ENCODE data around the gene SDR9C7.
A peak's percentile ranks its signal among the peaks of the same experiment; 100 is the strongest.
"Not testable (repeated sequence)": the region's sequence is repeated elsewhere in the genome, so short reads cannot be mapped to it uniquely, and the experiment has no call there.

SDR9C7 gene

GRCh38 chr12:56948457-56948777 is 14.2 kb upstream of the SDR9C7 start:
- TF ChIP-seq, protein P1, sequence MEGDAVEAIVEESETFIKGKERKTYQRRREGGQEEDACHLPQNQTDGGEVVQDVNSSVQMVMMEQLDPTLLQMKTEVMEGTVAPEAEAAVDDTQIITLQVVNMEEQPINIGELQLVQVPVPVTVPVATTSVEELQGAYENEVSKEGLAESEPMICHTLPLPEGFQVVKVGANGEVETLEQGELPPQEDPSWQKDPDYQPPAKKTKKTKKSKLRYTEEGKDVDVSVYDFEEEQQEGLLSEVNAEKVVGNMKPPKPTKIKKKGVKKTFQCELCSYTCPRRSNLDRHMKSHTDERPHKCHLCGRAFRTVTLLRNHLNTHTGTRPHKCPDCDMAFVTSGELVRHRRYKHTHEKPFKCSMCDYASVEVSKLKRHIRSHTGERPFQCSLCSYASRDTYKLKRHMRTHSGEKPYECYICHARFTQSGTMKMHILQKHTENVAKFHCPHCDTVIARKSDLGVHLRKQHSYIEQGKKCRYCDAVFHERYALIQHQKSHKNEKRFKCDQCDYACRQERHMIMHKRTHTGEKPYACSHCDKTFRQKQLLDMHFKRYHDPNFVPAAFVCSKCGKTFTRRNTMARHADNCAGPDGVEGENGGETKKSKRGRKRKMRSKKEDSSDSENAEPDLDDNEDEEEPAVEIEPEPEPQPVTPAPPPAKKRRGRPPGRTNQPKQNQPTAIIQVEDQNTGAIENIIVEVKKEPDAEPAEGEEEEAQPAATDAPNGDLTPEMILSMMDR (IDR thresholded peaks at IDR 0.05; ENCODE audit: low read depth, low read length) = no peak
- DNase-seq (ENCODE audit: low read depth in 2 of 2) = no peak
- no peak overlapping the region for H3K4me3 ChIP-seq (replicated peaks in 1 of 2; ENCODE audit: low read depth in 2 of 2, low read length in 2 of 2)

DNA sequence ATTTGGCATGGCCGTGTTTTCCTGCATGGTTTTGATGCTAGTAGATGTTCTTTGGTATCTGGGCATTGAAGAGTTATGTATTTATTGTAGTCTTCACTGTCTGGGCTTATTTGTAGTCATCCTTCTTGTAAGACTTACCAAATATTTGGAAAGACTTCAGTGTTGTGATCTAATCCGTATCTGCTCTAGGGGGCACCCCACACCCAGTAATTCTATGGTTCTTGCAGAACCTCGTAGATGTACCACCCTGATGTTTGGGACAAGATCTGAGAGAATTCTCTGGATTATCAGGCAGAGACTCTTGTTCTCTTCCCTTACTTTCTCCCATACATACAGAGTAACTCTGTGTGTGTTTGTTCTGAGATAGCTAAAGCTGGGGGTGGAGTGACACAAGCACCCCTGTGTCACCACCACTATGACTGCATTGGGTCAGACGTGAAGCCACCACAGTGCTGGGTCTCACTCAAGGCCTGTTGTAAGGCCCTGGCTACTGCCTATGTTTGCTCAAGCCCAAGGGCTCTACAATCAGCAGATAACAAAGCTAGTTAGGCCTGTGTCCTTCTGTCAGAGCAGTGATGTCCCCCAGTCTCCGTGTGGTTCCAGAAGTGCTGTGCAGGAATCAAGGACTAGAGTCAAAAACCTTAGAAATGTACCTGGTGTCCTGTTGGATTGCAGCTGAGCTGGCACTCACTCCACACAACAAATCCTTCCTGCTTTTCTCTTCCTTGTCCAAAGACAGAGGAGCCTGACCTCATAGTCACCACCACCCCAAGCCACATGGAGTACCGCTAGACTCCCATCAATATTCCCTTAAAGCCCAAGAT is 13.6 kb upstream of the SDR9C7 start:
- TF ChIP-seq, protein P1 (IDR thresholded peaks at IDR 0.05; ENCODE audit: low read depth, low read length) = no peak
- H3K4me3 ChIP-seq (replicated peaks in 1 of 2; ENCODE audit: low read depth in 2 of 2, low read length in 2 of 2) = no peak overlapping the region
- peak in 1 of 2 donors; percentile 7 for DNase-seq (ENCODE audit: low read depth in 2 of 2)

DNA sequence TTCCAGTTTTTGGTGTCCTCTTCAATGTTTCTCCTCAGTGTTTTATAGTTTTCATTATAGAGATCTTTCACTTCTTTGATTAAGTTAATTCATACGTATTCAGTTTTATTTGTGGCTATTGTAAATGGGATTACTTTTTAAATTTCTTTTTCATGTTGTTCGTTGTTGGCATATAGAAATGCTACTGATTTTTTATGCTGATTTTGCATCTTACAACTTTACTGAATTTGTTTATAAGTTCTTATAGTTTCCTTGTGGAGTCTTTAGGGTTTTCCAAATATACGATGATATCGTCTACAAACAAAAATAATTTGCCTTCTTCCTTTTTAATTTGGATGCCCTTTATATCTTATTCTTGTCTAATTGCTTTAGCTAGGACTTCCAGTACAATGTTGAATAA is 9.7 kb upstream of the SDR9C7 start:
- TF ChIP-seq, protein P1 (IDR thresholded peaks at IDR 0.05; ENCODE audit: low read depth, low read length) = no peak
- H3K4me3 ChIP-seq (replicated peaks in 1 of 2; ENCODE audit: low read depth in 2 of 2, low read length in 2 of 2) = no peak overlapping the region
- DNase-seq (ENCODE audit: low read depth in 2 of 2) = no peak

- not testable (repeated sequence) for DNase-seq (ENCODE audit: low read depth in 2 of 2); H3K4me3 ChIP-seq (replicated peaks in 1 of 2; ENCODE audit: low read depth in 2 of 2, low read length in 2 of 2)
These were observed 9.2 kb upstream of the SDR9C7 start for GRCh38 chr12:56943374-56943773.

DNA sequence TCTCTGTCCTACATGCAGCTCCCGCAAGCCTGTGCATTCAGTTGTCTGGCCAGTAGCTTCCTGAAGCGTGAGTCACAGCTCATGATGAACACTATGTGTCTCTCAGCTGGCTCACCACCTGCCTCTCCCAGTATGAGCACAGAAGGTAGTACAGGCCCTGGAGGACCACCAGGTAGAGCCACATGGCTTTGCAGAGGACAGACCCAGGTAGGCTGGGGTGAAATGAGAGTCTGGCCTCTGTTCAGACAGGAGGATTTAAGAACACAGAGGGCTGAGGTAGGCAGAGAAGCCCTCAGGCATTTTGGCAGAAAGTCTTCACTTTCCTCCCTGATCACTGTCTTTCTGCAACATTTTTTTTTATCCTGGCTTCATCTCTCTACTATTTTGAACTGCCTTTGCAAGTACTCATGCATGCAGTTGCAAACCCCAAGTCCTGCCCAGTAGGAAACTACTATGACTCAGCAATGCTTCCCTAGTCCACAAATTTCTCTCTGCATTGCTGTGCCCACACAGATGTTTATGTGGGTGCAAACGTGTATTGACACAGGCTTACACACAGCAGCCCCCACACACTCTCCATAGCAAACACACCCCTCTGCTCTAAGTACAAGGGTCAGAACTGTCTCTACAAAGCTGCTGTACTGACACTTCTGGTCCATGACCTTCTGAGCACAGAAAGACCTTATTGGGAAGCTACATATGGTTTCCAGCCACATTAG is 7.2 kb upstream of the SDR9C7 start:
- DNase-seq (ENCODE audit: low read depth in 2 of 2) = peak; percentile 58 to 65
- H3K4me3 ChIP-seq (replicated peaks in 1 of 2; ENCODE audit: low read depth in 2 of 2, low read length in 2 of 2) = no peak overlapping the region

GRCh38 chr12:56940942-56941298 is 6.7 kb upstream of the SDR9C7 start:
- not testable (repeated sequence) for H3K4me3 ChIP-seq (replicated peaks in 1 of 2; ENCODE audit: low read depth in 2 of 2, low read length in 2 of 2)

More for the DNA sequence above, 7.2 kb upstream of the SDR9C7 start:
- TF ChIP-seq, protein P1 (IDR thresholded peaks at IDR 0.05; ENCODE audit: low read depth, low read length) = no peak

GRCh38 chr12:56935752-56936151 is 1.5 kb upstream of the SDR9C7 start:
- H3K4me3 ChIP-seq (replicated peaks in 1 of 2; ENCODE audit: low read depth in 2 of 2, low read length in 2 of 2) = no peak overlapping the region
- no peak for DNase-seq (ENCODE audit: low read depth in 2 of 2)
- TF ChIP-seq, protein P1 (IDR thresholded peaks at IDR 0.05; ENCODE audit: low read depth, low read length) = no peak

More at GRCh38 chr12:56940942-56941298, 6.7 kb upstream of the SDR9C7 start:
- not testable (repeated sequence) for DNase-seq (ENCODE audit: low read depth in 2 of 2)
